GM06990 (cell line): ENCODE data around the gene PDXK.

Experiments used
- DNase-seq: peaks from one replicate; pipeline ENCODE4 v3.0.0-alpha.2; 2011; ENCODE audit not compliant: insufficient read length; ENCODE audit errors: extremely low read depth
- H3K27me3 ChIP-seq: replicated peaks from 2 replicates; pipeline ENCODE4 v1.6.0; 2011; ENCODE audit warnings: low read length; ENCODE audit not compliant: control insufficient read depth, insufficient read depth
- H3K36me3 ChIP-seq: 2 replicates; pipeline ENCODE4 v1.5.1; 2011; ENCODE audit warnings: low read length; ENCODE audit not compliant: control insufficient read depth, insufficient read depth
- H3K4me3 ChIP-seq: replicated peaks from 2 replicates; pipeline ENCODE4 v1.5.1; 2011; ENCODE audit warnings: low read depth, mild to moderate bottlenecking, control low read depth, low read length
- CTCF ChIP-seq: IDR thresholded peaks from 2 replicates; pipeline ENCODE4 v1.5.1; 2011; ENCODE audit warnings: low read length, control low read depth, mild to moderate bottlenecking, inconsistent platforms; ENCODE audit not compliant: insufficient read depth, poor library complexity, severe bottlenecking

PDXK gene

GRCh38 chr21:43741423-43742096 lies 22.6 kb downstream of the PDXK start:
- peaks cover 29% of the 10 kb centered on the region for H3K36me3 ChIP-seq
- TF ChIP-seq CTCF, result no peak
- H3K4me3 ChIP-seq, result no peak overlapping the region
- DNase-seq, result no peak
- no peaks in the 10 kb centered on the region for H3K27me3 ChIP-seq

- no peak for DNase-seq
- no peak overlapping the region for H3K4me3 ChIP-seq
- H3K27me3 ChIP-seq, result no peaks in the 10 kb centered on the region
- peaks cover 23% of the 10 kb centered on the region for H3K36me3 ChIP-seq
- no peak for TF ChIP-seq CTCF
Measured at GRCh38 chr21:43743947-43744346, 25.0 kb downstream of the PDXK start.

GRCh38 chr21:43744725-43745124 lies 25.8 kb downstream of the PDXK start:
- Histone ChIP-seq H3K4me3 (no peak overlapping the region), H3K36me3 (peaks cover 26% of the 10 kb centered on the region), H3K27me3 (no peaks in the 10 kb centered on the region)
- DNase-seq, result no peak
- no peak for TF ChIP-seq CTCF

GRCh38 chr21:43745772-43746517 lies 27.0 kb downstream of the PDXK start:
- peaks cover 31% of the 10 kb centered on the region for H3K36me3 ChIP-seq

GRCh38 chr21:43748622-43749021 lies 29.7 kb downstream of the PDXK start:
- DNase-seq, result no peak
- H3K36me3 ChIP-seq, result peaks cover 41% of the 10 kb centered on the region
- TF ChIP-seq CTCF, result no peak
- no peak overlapping the region for H3K4me3 ChIP-seq
- no peaks in the 10 kb centered on the region for H3K27me3 ChIP-seq

More at GRCh38 chr21:43745772-43746517, 27.0 kb downstream of the PDXK start:
- no peaks in the 10 kb centered on the region for H3K27me3 ChIP-seq
- no peak for TF ChIP-seq CTCF
- no peak overlapping the region for H3K4me3 ChIP-seq
- DNase-seq, result no peak
